ENCODE results near the gene PITPNC1. TPM values are rescaled to one million over a fixed set of nuclear protein-coding genes. Genes with fewer than 3 reads are reported as not detected.
"Not testable (repeated sequence)": the region's sequence is repeated elsewhere in the genome, so short reads cannot be mapped to it uniquely, and the experiment has no call there.

PITPNC1 gene
- polyA plus RNA-seq, 4 donors: 19.7 to 24.3 (median 23.4) TPM

DNA sequence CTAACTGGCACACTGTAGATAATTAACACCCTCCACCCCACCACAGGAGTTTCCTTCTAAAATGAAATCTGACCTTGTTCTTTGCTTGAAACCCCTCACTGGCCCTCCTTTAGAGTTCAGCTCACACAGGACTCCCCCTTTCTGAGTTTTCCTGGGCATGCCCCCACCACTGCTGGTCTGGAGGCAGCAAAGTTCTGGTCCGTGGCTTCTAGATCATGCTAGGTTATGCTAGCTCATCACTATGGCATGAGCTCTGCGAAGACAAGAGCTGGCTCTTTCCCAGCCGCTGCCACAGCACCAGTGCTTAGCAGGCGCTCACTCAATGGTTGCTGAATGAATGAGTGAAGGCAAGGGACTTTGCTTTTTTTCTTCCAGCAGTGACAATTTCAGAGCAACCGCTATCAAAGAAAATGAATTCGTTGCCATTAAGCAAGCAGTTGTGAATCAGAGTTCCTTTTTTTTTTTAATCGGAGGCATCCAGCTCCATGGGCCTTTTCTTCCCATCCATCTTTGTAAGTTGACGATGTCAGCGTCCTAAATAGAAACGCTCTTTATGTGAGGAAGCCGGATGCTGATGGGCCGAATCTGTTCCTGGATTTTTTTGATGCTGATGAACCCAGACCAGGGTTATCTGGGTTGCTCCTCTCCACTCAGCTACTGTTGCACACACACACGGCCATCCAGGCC is 259.9 kb downstream of the PITPNC1 start:
- peak in 1 of 4 donors; percentile 36 for DNase-seq (ENCODE audit: low read depth in 4 of 4, low spot score in 3 of 4)

DNA sequence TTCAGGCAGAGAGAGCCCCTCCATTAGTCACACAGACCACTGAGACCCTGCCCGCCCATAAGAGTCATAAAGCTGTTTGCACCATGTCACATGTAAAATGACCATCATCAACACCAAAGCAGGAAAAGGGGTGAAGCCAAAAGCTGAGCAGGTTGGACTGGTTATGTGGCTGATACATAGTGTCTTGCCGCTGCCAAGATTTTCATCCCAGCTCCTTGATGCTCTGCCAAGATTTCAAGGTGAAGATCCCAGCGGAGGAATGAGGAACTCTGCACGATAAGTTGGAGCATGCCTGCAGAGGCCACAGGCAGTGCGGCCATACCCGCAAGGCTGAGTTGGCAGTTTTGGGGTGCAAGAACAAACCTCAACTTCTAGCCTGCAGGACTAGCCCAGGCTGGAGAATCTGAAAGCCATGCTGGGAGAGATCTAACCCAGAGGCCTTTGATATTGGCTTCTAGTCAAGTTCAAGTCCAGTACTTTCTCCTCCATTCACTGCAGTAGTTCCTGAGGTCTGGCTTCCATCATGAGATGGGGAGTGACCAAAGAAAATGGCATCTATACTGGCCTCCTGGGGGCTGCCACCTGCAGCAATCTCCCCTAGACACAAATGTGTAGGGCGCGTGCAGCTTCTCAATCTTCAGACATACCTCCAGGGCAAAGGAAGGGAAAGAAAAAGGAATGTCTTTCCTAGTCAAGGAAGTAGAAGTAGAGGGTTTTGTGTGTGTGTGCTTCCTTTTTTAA is 261.0 kb downstream of the PITPNC1 start:
- no peak for DNase-seq (ENCODE audit: low read depth in 4 of 4, low spot score in 3 of 4)

DNA sequence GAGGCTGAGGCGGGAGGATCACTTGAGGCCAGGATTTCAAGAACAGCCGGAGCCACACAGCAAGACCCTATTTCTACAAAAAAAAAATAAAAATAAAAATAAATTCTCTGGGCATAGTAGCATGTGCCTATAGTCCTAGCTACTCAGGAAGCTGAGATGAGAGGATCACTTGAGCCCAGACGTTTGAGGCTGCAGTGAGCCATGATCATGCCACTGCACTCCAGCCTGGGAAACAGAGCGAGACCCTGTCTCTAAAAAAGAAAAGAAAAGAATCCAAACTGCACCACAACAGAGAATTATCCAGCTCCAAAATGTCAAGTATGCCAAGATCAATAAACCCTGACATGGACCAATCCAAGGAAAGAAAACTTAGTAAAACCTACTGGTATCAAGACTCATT is 261.8 kb downstream of the PITPNC1 start:
- DNase-seq (ENCODE audit: low read depth in 4 of 4, low spot score in 3 of 4): no peak

DNA sequence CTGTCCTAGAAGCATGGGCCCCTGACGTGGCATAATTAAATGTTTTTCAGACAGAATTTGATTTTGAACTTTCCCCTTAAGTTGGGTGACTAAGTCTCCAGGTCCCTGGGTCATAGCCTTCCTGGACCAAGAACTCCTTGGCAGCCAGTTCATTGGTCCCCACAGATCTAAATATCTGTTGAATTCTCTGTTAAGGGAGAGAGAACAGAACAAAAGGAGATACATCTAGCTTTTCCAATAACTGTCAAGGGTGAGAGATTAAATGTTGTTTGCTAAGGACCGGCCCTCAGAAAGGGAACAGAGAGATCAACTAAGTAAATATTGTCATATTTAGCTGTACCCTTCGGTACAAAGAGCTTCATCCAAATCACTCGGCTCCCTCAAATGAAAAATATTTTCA is 262.5 kb downstream of the PITPNC1 start:
- no peak for DNase-seq (ENCODE audit: low read depth in 4 of 4, low spot score in 3 of 4)

DNA sequence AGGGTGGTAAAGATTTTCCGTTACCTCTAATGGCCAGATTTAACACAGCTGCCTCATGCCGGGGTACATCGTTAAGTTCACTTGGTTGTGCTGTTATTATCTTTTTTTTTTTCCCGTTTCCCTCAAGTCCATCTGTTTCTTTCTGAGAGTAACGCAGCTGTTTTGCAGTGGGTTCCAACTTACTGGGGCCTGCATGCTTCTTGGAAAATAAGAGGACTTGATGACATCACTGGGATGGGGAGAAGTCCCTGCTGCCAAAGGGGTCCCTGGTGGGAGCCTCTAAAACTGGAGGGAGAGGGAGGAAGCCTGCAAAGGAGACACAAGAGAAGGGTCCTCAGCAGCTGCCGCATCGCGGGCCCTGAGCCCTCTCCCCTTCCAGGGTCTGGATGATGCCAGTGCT is 262.9 kb downstream of the PITPNC1 start:
- no peak for DNase-seq (ENCODE audit: low read depth in 4 of 4, low spot score in 3 of 4)

DNA sequence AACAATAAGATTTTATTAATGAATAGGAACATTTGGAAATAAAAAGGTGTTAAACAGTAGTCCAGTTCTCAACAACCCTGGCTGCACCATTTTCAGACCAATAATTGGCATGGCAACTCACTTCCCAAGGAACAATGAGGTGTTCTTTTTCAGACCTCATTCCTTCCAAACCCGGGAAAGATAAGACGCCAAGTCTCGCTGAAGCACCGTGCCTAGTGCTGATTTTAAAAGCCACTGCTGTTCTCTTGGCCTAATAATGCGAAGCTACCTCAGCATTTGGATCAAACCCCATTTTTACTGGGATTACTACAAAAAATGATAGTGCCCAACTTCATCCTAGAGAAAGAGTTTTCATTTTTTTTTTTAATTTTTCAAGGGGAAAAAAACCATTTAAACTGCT is 265.4 kb downstream of the PITPNC1 start:
- DNase-seq (ENCODE audit: low read depth in 4 of 4, low spot score in 3 of 4): no peak

DNA sequence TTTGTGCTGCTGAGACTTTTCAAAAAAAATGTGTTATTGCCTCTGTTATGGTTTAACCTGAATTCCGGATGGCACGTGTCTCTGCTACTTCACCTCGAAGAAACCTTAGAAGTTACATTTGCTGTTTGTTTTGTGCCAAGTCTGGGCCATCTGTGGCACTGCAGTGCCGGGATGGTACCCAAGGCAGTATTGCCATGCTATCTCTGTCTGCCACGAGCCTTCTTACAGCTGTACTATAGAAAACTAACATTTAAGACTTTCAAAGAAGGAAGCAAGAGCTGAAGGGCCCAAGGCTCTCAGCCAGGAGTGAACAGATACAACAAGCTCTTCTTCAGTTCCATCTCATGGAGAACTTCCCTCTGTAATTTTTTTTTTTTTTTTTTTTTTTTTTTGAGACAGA is 267.0 kb downstream of the PITPNC1 start:
- no peak for DNase-seq (ENCODE audit: low read depth in 4 of 4, low spot score in 3 of 4)

DNA sequence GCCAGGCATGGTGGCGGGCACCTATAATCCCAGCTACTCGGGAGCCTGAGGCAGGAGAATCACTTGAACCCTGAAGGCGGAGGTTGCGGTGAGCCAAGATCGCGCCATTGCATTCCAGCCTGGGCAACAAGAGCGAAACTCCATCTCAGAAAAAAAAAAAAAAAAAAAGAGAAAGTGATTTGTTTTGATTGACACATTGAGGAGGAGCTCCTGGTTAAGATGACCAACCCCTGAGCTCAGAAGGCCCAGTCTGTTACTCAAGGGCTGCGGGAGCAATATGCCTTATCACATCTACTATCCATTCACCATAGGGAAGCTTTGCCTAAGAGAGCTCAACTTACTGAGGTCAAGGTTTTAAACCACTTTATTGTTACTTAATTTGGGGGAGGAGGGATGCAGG is 268.1 kb downstream of the PITPNC1 start:
- DNase-seq (ENCODE audit: low read depth in 4 of 4, low spot score in 3 of 4): not testable (repeated sequence)

DNA sequence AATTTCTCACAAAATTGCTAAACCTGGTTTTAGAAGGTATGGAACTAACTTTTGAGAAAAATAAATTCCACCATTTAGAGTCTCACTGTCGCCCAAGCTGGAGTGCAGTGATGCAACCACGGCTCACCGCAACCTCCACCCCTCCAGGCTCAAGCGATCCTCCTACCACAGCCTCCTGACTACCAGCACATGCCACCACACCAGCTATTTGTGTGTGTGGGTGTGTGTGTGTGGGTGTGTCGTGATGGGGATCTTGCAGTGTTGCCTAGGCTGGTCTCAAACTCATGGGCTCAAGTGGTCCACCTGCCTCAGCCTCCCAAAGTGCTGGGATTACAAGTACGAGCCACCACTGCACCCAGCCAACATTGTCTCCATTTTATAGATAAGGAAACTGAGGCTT is 269.4 kb downstream of the PITPNC1 start:
- no peak for DNase-seq (ENCODE audit: low read depth in 4 of 4, low spot score in 3 of 4)

DNA sequence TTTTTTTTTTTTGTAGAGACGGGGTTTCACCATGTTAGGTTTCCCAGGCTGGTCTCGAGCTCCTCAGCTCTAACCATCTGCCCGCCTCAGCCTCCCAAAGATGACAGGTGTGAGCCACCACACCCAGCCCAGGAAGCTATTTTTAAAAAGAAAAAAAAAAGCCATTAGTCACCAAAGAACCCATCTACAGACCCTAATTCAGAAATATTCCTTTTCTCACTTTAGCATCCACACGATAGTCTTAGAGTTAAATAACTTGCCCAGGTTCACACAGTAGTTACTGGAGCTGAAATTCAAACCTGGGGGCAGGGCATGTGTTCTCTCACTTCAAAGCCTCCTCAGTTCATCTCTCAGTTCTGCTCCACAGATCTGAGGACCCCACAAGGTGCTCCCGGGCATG is 270.4 kb downstream of the PITPNC1 start:
- peak in 1 of 4 donors; percentile 42 for DNase-seq (ENCODE audit: low read depth in 4 of 4, low spot score in 3 of 4)

DNA sequence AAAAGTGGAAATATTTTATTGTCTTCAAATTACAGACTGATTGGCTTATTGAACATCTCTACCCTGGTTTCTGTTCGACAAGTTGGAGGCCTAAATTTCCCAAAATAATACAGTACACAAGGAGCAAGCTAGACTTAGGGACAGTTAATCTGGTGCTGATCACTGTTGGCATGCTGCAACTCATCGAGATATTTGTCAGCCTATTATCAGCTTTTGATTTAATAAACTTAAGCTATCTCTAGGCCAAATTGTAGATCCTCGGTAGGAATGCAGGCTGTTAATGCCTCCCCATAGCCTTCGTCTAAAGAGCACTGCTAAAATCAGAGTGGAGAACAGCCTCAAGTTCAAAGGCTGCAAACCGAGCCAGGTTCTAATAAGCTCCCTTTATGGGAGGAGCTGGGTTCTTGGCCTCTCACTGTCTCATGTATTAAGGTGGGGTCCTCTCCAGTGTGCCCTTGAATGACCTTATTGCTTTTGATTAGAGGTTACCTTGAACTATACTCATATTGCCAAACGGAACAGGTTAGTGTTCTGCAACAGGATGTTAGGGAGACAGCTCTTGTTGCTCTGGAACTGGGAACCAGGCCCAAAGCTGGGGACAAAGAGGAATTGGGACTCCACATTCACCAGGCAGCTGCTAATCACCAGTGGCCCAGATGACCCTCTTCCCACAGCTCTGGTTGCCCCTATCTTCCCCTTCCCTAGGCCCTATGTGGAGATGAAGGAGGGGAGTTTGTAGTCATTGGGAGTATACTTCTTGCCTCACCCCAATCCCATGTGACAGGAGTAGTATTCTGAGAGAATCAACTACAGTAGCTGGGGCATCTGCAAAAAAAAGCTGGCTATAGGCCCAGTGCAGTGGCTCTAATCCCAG is 271.2 kb downstream of the PITPNC1 start:
- no peak for DNase-seq (ENCODE audit: low read depth in 4 of 4, low spot score in 3 of 4)

DNA sequence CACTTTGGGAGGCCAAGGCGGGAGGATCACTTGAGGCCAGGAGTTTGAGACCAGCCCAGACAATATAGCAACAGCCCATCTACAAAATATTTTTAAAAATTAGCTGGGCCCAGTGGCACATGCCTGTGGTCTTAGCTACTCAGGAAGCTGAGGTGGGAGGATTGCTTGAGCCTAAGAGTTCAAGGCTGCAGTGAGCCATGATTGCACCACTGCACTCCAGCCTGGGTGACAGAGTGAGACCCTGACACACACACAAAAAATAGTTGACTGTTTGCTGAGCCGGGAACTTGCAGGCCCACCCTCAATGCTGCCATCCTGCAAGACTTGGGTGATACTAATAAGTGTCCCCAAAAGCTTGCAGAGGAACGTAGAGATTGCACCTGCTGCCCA is 271.8 kb downstream of the PITPNC1 start:
- DNase-seq (ENCODE audit: low read depth in 4 of 4, low spot score in 3 of 4): not testable (repeated sequence)

DNA sequence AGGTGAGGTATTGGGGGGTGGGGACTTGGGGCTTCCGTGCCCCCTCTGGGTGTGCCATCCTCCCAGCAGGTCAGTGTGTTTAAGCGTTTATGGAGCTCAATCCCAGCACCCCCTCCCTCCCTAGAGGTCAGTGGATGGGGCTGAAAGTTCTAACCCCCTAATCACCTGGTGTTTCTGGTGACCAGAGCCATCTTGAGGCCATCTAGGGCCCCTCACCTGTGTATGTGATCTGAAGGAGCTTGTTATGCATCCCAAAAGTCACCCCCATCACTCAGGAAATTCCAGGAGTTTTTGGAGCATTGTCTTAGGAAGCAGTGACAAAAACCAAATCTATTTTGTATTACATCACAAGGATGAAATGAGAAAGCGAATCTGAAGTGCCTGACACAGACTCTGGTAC is 272.8 kb downstream of the PITPNC1 start:
- DNase-seq (ENCODE audit: low read depth in 4 of 4, low spot score in 3 of 4): no peak

DNA sequence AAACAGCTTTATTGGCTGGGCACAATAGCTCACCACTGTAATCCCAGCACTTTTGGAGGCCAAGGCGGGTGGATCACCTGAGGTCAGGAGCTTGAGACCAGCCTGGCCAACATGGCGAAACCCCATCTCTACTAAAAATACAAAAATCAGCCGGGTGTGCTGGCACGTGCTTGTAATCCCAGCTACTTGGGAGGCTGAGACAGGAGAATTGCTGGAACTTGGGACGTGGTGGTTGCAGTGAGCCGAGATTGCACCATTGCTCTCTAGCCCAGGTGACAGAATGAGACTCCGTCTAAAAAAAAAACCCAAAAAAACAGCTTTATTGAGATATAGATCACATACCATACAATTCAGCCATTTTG is 274.1 kb downstream of the PITPNC1 start:
- DNase-seq (ENCODE audit: low read depth in 4 of 4, low spot score in 3 of 4): not testable (repeated sequence)

DNA sequence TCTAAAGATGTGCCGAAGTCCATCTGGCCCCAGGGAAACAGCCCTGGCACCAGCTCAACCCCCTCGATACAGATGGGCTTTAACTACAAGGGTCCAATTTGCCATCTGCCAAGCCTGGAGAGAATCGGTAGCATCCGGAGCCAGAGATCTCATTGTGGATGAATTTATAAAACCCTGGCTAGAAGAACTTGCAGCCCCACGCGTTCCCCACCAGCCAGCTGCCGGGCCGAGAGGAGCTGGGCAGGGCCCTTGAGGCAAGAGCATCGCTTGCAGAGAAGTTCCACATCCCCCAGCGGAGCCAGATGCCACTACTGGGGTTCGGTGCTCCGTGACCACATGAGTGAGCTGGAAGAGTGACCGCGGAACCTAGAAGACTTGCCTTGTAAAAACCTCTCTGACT is 275.4 kb downstream of the PITPNC1 start:
- no peak for DNase-seq (ENCODE audit: low read depth in 4 of 4, low spot score in 3 of 4)

DNA sequence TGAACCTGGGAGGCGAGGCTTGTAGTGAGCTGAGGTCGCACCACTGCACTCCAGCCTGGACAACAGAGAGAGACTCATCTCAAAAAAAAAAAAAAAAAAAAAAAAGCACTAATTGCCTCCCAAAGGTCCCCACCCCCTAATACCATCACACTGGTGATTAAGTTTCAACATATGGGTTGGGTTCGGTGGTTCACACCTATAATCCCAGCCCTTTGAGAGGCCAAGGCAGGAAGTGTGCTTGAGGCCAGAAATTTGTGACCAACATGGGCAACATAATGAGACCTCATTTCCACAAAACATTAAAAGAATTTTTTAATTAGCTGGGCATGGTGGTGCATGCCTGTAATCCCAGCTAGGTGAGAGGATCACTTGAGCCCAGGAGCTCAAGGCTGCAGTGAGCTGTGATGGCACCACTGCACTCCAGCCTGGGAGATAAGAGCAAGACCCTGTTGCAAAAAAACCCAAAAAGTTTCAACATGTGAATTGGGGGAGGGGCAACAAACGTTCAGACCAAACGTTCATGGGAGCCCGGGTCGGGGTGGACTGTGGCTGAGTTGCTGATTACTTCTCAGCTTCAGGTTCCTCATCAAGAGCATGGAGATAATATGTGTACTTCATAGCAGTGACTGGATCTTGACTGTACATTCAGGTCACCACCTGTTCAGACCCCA is 278.5 kb downstream of the PITPNC1 start:
- no peak for DNase-seq (ENCODE audit: low read depth in 4 of 4, low spot score in 3 of 4)

DNA sequence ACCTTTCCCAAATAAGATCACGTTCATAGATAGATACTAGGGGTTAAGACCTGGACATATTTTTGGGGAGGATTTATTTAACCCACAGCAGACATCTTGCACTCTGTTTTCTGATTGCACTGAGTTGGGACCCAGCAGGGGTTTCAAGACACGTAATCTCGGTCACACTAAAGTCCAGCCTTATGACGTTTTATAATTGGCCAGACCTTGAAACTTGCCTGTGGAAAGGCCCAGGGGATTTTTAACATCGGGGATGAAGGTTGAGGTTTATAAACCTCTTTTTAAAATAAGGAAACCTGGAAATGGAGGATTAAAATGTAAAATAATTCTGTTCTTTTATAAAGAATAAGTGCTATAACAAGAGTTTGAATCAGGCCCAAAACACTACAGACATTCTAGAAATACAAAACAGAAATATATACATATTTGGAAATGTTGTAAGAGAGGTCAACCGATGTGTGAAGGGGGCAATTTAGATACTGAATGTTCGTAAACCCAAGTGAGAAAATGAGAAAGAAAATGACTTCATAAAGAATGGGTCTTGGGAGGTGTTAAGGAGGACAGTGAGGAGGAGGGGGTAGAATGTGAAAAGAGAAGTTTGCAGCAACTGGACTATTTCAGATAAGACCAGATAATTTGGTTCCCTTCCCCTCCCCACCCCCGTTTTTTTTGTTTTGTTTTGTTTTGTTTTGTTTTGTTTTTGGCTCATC is 279.6 kb downstream of the PITPNC1 start:
- DNase-seq (ENCODE audit: low read depth in 4 of 4, low spot score in 3 of 4): no peak

DNA sequence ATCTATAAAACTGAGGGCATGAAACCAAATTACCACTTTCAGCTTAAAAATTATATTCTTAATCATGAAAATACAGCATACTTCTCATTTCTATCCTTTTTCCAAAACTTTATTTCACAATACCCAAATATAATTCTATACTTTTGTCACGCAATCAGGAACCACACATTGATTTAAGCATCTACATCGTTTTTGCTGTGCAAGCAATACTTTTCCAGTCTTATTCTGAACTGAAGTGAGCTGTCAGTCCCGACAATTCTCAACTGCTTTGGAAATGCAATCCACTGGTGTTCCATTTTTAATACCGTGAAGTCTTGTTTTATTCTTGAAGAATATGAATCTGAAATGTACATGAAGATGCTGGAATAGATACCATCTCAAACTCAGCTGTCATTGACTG is 280.5 kb downstream of the PITPNC1 start:
- no peak for DNase-seq (ENCODE audit: low read depth in 4 of 4, low spot score in 3 of 4)

DNA sequence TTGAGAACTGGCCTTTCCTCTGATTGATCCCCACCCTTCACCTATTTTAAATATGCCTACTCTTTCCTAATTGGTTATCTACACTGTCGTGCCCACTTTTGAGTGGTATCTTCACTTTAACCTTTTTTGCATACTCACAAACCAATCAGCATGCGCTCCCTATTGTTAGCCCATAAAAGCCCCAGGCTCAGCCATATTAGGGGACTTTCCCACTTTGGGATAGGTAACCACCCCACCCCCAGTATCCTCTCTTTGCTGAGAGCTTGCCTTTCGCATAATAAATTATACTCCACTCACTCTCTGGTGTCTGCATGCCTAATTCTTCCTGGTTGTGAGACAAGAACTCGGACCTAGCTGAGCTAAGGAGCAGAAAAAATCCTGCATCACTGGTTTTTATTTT is 281.2 kb downstream of the PITPNC1 start:
- no peak for DNase-seq (ENCODE audit: low read depth in 4 of 4, low spot score in 3 of 4)

DNA sequence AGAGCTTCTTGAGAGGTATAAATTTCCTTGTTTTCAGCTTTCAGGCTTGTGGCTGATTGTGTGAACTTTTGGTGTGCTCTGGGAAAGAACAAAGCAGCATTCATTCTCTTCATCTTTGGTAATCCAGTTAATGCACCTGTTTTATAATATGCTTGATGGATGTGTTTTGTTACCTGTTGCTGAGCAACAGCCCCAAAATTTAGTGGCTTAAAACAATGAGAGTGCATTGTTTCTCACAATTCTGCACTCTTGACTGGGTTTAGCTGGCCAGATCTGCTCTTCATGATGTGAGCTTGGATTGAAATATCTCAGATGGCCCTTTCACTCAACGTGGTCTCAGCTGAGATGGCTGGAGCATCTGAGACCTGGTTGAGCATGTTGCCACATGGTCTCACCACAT is 281.9 kb downstream of the PITPNC1 start:
- DNase-seq (ENCODE audit: low read depth in 4 of 4, low spot score in 3 of 4): no peak

All from right renal pelvis (tissue), 4 donors.